Body of pancreas (tissue), 4 donors: Measurements from ENCODE around the gene CDK5RAP1.

Experiments used
- CTCF ChIP-seq, 7 experiments: fragments of 450-650 bp in 4 of 7; fragments of 200-600 bp in 3 of 7; sonication (generic) in 3 of 7; IDR thresholded peaks; one replicate each; pipeline ENCODE4 v1.5.1; 2016 to 2019; ENCODE audit warnings: antibody characterized with exemption in 7 of 7
- POLR2A ChIP-seq, 3 donors: fragments of 450-650 bp; IDR thresholded peaks; one replicate each; pipeline ENCODE4 v1.6.1; 2016; ENCODE audit warnings: antibody characterized with exemption in 3 of 3, mild to moderate bottlenecking in 2 of 3

DNA sequence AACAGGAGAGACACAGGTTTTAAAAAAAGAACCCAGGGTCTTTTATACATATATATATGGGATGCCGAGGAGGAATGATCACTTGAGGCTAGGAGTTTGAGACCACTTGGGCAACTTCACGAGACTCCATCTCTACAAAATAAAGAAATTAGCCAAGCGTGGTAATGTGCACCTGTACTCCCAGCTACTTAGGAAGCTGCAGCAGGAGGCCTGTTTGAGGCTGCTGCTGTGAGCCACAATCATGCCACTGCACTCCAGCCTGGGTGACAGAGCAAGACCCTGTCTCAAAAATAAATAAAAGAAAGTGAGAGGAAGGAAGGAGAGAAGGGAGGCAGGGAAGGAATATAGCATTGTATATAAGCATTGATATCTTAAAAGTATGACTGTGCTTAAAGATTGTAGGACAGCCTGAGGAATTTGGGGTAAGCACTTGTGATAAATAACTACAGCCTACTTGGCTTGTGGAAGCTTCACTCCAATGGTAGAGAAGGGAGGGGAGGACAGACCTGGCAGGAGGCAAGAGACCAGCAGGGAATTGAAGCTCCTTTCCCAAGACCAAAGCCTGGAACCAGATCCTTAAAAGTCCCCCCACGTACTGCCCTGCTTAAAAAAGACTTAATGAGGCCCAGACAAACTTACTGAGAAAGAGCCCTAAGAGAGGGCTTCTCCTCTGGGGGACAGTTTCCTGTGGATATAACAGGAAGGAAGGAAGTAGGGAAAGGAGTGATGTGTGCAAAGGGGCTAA is 44.7 kb upstream of the CDK5RAP1 start:
- TF ChIP-seq POLR2A (IDR thresholded peaks at IDR 0.05): no peak
- no peak for TF ChIP-seq CTCF (IDR thresholded peaks at IDR 0.05)
